Lower leg skin (tissue), 3 donors: ENCODE results near the gene WFDC1.

Experiments
- CTCF ChIP-seq, 3 donors: fragments of 450-650 bp; IDR thresholded peaks; one replicate each; pipeline ENCODE4 v1.5.1; 2016; ENCODE audit warnings: antibody characterized with exemption in 3 of 3, mild to moderate bottlenecking in 3 of 3, moderate library complexity in 2 of 3
- POLR2A ChIP-seq, 2 donors: fragments of 450-650 bp; IDR thresholded peaks; one replicate each; pipeline ENCODE4 v1.6.1; 2016 to 2017; ENCODE audit warnings: antibody characterized with exemption in 2 of 2, mild to moderate bottlenecking in 1 of 2, moderate library complexity in 1 of 2

GRCh38 chr16:84321932-84322331, 27.3 kb downstream of the WFDC1 start:
- TF ChIP-seq POLR2A (IDR thresholded peaks at IDR 0.05) (no peak), CTCF (IDR thresholded peaks at IDR 0.05) (no peak)
